ENCODE results near the gene GFOD2. TPM values are rescaled to one million over a fixed set of nuclear protein-coding genes. Genes with fewer than 3 reads are reported as not detected.
A peak's percentile ranks its signal among the peaks of the same experiment; 100 is the strongest.

GFOD2 gene
- total and polyA plus RNA-seq, 9 donors = 8.3 to 15.9 (median 12.9) TPM

DNA sequence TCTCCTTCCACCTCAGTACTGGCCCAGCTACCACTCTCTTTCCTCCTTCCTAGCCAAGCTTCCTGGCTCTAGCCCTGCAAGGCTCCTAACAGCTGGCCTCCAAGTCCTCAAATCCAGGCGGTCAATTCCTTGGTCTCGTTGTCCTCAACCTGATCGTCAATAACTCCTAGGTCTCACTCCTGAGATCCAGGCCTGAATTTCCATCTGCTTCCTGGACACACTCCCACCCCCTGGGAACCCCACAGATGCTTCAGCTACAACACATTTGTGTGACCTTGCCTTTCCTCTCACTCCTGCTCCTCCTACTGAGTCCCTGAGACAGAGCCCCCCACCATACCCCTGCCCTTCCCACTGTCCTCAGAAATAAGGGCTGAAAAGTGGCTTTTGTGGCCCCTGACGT lies 54.9 kb downstream of the GFOD2 start:
- Histone ChIP-seq H3K4me3 (no peak overlapping the region), H3K27ac (no peak overlapping the region), H3K36me3 (no peaks in the 10 kb centered on the region), H3K4me1 (ENCODE audit: insufficient read depth) (peaks cover 10% of the 10 kb centered on the region), H3K9me3 (no peaks in the 10 kb centered on the region), H3K27me3 (no peaks in the 10 kb centered on the region)
- no peak for DNase-seq
- WGBS, 3 donors = 66 to 79% (median 71%) methylated on average over 4 of the region's 4 CpGs
- intact Hi-C loops (cut with DNase I) = loop anchor here in 2 of 4 donors (5.0 to 10.0 kb wide), 3 partner anchors 139 to 437 kb away; partner anchors contain the start of genes CTRL (in 1 of the 2), PSMB10 (in 1 of the 2), RIPOR1 (in 1 of the 2) and TMEM208 (in 1 of the 2)
- no peak for TF ChIP-seq EP300 (IDR thresholded peaks at IDR 0.05)
- TF ChIP-seq, protein P1, sequence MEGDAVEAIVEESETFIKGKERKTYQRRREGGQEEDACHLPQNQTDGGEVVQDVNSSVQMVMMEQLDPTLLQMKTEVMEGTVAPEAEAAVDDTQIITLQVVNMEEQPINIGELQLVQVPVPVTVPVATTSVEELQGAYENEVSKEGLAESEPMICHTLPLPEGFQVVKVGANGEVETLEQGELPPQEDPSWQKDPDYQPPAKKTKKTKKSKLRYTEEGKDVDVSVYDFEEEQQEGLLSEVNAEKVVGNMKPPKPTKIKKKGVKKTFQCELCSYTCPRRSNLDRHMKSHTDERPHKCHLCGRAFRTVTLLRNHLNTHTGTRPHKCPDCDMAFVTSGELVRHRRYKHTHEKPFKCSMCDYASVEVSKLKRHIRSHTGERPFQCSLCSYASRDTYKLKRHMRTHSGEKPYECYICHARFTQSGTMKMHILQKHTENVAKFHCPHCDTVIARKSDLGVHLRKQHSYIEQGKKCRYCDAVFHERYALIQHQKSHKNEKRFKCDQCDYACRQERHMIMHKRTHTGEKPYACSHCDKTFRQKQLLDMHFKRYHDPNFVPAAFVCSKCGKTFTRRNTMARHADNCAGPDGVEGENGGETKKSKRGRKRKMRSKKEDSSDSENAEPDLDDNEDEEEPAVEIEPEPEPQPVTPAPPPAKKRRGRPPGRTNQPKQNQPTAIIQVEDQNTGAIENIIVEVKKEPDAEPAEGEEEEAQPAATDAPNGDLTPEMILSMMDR (IDR thresholded peaks at IDR 0.05) = no peak
- no peak for TF ChIP-seq POLR2A (IDR thresholded peaks at IDR 0.05)

DNA sequence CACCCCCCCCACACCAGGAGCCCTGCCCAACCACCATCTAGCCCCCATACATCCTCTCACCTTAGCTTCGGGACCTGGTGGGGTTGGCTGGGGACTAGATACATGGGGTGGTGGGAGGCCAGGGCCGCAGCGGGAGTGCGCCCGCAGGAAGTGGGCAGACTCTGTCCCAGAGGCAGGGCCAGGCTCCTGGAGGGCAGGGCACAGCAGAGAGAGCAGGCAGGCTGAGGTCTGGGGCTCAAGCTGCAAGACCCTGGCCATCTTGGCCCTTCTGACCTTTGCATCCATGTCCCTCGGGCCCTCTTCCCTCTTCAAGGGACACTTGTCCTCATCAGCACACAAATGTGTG lies 55.3 kb downstream of the GFOD2 start:
- TF ChIP-seq POLR2A (IDR thresholded peaks at IDR 0.05) = no peak
- H3K9me3 ChIP-seq = no peaks in the 10 kb centered on the region
- intact Hi-C loops (cut with DNase I) = loop anchor here in 2 of 4 donors (5.0 to 10.0 kb wide), 3 partner anchors 139 to 437 kb away; partner anchors contain the start of genes CTRL (in 1 of the 2), PSMB10 (in 1 of the 2), RIPOR1 (in 1 of the 2) and TMEM208 (in 1 of the 2)
- no peaks in the 10 kb centered on the region for H3K36me3 ChIP-seq
- 84 to 87% (median 86%) methylated on average over 6 of the region's 6 CpGs for WGBS, 3 donors
- H3K4me3 ChIP-seq = no peak overlapping the region
- no peak for DNase-seq
- peaks cover 13% of the 10 kb centered on the region for H3K4me1 ChIP-seq (ENCODE audit: insufficient read depth)
- no peak overlapping the region for H3K27ac ChIP-seq
- no peaks in the 10 kb centered on the region for H3K27me3 ChIP-seq

DNA sequence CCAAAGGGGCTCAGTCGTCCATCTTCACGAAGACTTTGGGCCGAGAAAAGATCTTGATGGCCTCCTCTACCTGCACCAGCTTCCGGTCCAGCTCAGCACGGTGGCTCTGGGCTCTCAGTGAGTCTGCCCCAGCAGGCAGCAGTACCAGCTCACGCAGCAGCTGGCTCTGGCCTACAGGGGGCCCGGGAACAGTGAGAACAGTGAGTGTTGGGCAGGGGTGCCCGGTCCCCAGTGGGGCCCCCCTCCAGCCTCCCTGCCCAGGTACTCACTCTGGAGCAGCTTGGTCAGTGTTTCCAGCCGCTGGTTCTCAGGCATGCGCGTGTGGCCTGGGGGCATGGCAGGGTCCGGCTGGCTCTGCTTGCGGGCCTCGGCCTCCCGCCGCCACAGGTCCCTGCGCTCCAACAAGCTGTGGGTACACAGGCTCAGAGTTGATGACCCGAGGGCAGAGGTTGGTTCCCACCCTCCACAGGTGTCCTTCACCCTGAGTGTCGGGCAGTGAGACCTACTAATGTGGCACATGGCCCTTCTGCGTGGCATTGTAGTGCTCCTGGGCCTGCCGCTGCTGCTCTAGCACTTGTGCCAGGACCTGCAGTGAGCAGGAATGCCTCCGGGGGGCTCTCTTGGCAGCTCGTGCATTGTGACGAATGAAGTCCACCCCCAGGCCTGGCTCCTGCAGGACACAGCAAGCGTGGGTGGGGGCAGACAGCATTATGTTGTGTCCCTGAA lies 55.8 kb downstream of the GFOD2 start:
- H3K4me1 ChIP-seq (ENCODE audit: insufficient read depth) = peaks cover 13% of the 10 kb centered on the region
- intact Hi-C loops (cut with DNase I) = loop anchor here in 2 of 4 donors (5.0 to 10.0 kb wide), 3 partner anchors 139 to 436 kb away; partner anchors contain the start of genes CTRL (in 1 of the 2), PSMB10 (in 1 of the 2), RIPOR1 (in 1 of the 2) and TMEM208 (in 1 of the 2)

DNA sequence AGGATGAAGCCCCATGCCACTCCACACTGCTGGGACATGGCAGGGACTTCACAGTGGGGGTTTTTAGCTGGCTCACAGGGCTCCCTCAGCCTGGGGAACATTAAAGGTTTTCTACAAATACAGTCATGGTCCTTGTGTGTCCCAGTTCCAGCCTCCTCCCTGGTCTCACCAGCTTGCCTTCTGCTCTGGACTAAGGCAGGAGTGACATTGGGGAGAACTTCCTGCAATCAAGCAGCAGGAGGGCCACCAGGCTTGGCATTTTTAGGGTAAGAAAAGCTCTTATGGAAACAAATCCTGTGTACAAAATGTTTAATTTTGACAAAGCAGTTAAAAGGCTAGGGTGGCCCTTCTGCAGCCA lies 56.5 kb downstream of the GFOD2 start:
- H3K9me3 ChIP-seq = no peaks in the 10 kb centered on the region
- no peaks in the 10 kb centered on the region for H3K27me3 ChIP-seq
- no peak overlapping the region for H3K27ac ChIP-seq
- H3K4me1 ChIP-seq (ENCODE audit: insufficient read depth) = peaks cover 12% of the 10 kb centered on the region
- no peaks in the 10 kb centered on the region for H3K36me3 ChIP-seq
- DNase-seq = no peak
- intact Hi-C loops (cut with DNase I) = loop anchor here in 2 of 4 donors (5.0 to 10.0 kb wide), 3 partner anchors 138 to 435 kb away; partner anchors contain the start of genes CTRL (in 1 of the 2), PSMB10 (in 1 of the 2), RIPOR1 (in 1 of the 2) and TMEM208 (in 1 of the 2)
- H3K4me3 ChIP-seq = no peak overlapping the region
- TF ChIP-seq, protein P1 (IDR thresholded peaks at IDR 0.05) = no peak
- TF ChIP-seq POLR2A (IDR thresholded peaks at IDR 0.05) = no peak
- TF ChIP-seq EP300 (IDR thresholded peaks at IDR 0.05) = no peak

More for the DNA sequence above, 55.8 kb downstream of the GFOD2 start:
- WGBS, 3 donors = 77 to 83% (median 79%) methylated on average over 24 to 25 of the region's 25 CpGs
- H3K36me3 ChIP-seq = no peaks in the 10 kb centered on the region
- H3K27ac ChIP-seq = no peak overlapping the region
- peak in 1 of 5 donors; percentile 49 for DNase-seq
- H3K4me3 ChIP-seq = no peak overlapping the region
- TF ChIP-seq, protein P1 (IDR thresholded peaks at IDR 0.05) = no peak
- H3K27me3 ChIP-seq = no peaks in the 10 kb centered on the region
- H3K9me3 ChIP-seq = no peaks in the 10 kb centered on the region
